HFFc6 (cell line): Measurements from ENCODE around the gene CELF2. TPM values are rescaled to one million over a fixed set of nuclear protein-coding genes. Genes with fewer than 3 reads are reported as not detected.

Experiments
- DNase-seq: peaks from one replicate; pipeline ENCODE4 v3.0.0-alpha.2; 2018
- H3K27ac Mint-ChIP-seq: 2 replicates; pipeline ENCODE4 v1.8.0; 2020; ENCODE audit warnings: mild to moderate bottlenecking, mixed read lengths
- H3K27me3 Mint-ChIP-seq: 2 replicates; pipeline ENCODE4 v1.8.0; 2021; ENCODE audit warnings: mild to moderate bottlenecking, moderate library complexity, mixed read lengths; ENCODE audit not compliant: insufficient read depth
- H3K36me3 Mint-ChIP-seq: 2 replicates; pipeline ENCODE4 v1.8.0; 2021; ENCODE audit warnings: low read depth, mixed read lengths
- H3K4me1 Mint-ChIP-seq: 2 replicates; pipeline ENCODE4 v1.8.0; 2020; ENCODE audit warnings: low read depth, mixed read lengths
- H3K4me3 Mint-ChIP-seq: 2 replicates; pipeline ENCODE4 v1.8.0; 2020; ENCODE audit warnings: mild to moderate bottlenecking, moderate library complexity, mixed read lengths
- H3K9me3 Mint-ChIP-seq: 2 replicates; pipeline ENCODE4 v1.8.0; 2020; ENCODE audit warnings: mild to moderate bottlenecking, mixed read lengths
- CTCF ChIP-seq: fragments of 200-600 bp; sonication (generic); IDR thresholded peaks from 2 replicates; pipeline ENCODE4 v1.5.0; 2021; ENCODE audit warnings: antibody characterized with exemption, mild to moderate bottlenecking
- total RNA-seq, 6 experiments: library from RNA; stranded (reverse); fragmentation: NEBNext Ultra II Directional; extraction: Animal tissue kit (Norgen Biotek cat#: 25700); gene quantifications; 2 replicates in 1 of 6; 3 replicates in 5 of 6; pipeline ENCODE4 v1.2.3, GENCODE V29; 2021

CELF2 gene
- total RNA-seq, 6 experiments from 2014 or later = 2.7 to 5.2 (median 3.5) TPM

GRCh38 chr10:11231285-11231684 lies 213.6 kb downstream of the CELF2 start:
- H3K9me3 Mint-ChIP-seq = peaks cover 28% of the 10 kb centered on the region; the same call in 1 of the 2 replicates
- H3K4me3 Mint-ChIP-seq = no peak overlapping the region
- no peak for TF ChIP-seq CTCF
- peaks cover 17% of the 10 kb centered on the region; the same call in 1 of the 2 replicates for H3K4me1 Mint-ChIP-seq
- no peaks in the 10 kb centered on the region; the same call in 1 of the 2 replicates for H3K27me3 Mint-ChIP-seq
- no peaks in the 10 kb centered on the region for H3K36me3 Mint-ChIP-seq
- H3K27ac Mint-ChIP-seq = no peak overlapping the region
- DNase-seq = no peak

DNA sequence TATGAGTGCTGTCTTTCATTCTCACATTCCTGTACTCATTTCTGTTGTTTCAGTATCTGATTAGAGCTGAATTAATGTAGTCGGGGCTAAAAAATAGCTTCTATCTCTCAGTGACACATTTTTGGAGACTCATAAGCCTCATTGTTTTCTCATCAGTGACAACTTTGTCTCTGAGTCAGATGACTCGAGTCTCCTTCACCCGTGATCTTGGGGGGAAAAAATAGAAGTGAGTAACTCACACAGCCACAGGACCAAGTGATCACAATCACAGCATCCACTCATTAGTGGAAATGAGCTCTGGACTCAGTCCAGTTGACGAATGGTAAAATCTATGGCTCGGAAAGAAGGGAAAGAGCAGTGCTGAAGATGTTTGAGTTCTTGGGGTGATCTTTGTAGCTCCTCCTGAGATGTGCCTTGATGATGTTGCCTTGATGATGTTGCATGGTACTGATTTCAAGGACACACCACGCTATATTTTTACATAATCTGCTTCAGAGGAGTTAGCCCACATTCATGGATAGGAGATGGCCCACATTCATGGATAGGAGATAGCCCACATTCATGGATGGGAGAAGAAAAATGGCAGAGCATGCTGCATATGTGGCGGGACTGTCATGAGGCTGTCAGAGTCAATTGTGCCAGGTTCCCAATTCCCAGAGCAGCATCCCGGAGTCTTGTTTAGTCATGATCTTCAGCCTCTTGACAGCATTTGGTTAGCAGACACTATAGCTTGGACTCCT lies 214.7 kb downstream of the CELF2 start:
- TF ChIP-seq CTCF = no peak
- Mint-ChIP-seq H3K9me3 (peaks cover 30% of the 10 kb centered on the region; the same call in 1 of the 2 replicates), H3K4me1 (peaks cover 24% of the 10 kb centered on the region; the same call in 1 of the 2 replicates), H3K36me3 (peaks cover 5% of the 10 kb centered on the region; the same call in 1 of the 2 replicates), H3K4me3 (no peak overlapping the region), H3K27ac (no peak overlapping the region), H3K27me3 (peaks cover 1% of the 10 kb centered on the region; the same call in 1 of the 2 replicates)
- DNase-seq = no peak

DNA sequence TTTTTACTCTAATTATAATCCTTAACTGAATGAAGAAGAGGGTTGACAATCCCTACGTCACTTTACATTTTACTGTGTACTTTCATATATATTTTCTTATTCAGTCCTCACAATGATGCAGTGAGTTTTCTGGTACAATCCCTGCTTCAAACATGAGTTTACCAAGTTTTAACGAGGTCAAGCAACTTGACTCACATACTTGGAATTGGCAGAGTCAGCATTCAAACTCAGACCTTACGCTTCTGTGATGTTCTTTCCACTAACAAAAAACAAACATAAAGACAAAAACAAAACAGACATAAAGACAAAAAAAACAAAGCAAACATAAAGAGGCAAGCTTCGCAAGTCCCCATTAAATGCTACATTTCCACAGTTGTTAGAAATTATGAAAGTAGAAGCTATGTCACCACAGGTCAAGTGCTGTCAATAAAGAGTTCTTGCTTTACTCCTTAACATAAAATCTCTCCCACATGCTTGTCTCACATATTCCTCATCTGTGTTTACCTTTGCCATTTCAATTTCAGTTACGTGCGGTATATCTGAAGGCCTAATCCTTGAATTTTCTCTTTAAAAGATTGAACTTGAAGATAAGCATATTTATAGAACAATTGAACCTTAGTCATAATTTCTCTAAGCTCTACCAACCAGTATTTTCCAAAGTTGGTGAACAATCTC lies 217.3 kb downstream of the CELF2 start:
- no peak overlapping the region for H3K4me3 Mint-ChIP-seq
- TF ChIP-seq CTCF = no peak
- no peak overlapping the region for H3K27ac Mint-ChIP-seq
- peaks cover 24% of the 10 kb centered on the region; the same call in 1 of the 2 replicates for H3K4me1 Mint-ChIP-seq
- H3K9me3 Mint-ChIP-seq = peaks cover 25% of the 10 kb centered on the region; the same call in 1 of the 2 replicates
- peaks cover 5% of the 10 kb centered on the region; the same call in 1 of the 2 replicates for H3K36me3 Mint-ChIP-seq
- DNase-seq = no peak
- peaks cover 4% of the 10 kb centered on the region; the same call in 1 of the 2 replicates for H3K27me3 Mint-ChIP-seq

GRCh38 chr10:11235771-11236170 lies 218.1 kb downstream of the CELF2 start:
- peaks cover 4% of the 10 kb centered on the region; the same call in 1 of the 2 replicates for H3K27me3 Mint-ChIP-seq
- DNase-seq = no peak
- peaks cover 5% of the 10 kb centered on the region; the same call in 1 of the 2 replicates for H3K36me3 Mint-ChIP-seq
- no peak overlapping the region; the same call in 1 of the 2 replicates for H3K4me3 Mint-ChIP-seq
- TF ChIP-seq CTCF = no peak
- no peak overlapping the region for H3K27ac Mint-ChIP-seq
- peaks cover 21% of the 10 kb centered on the region; the same call in 1 of the 2 replicates for H3K9me3 Mint-ChIP-seq
- H3K4me1 Mint-ChIP-seq = peaks cover 24% of the 10 kb centered on the region; the same call in 1 of the 2 replicates

- no peak for TF ChIP-seq CTCF
- DNase-seq = no peak
- Mint-ChIP-seq H3K36me3 (peaks cover 5% of the 10 kb centered on the region; the same call in 1 of the 2 replicates), H3K4me3 (peak overlapping the region; percentile 6; the same call in 1 of the 2 replicates), H3K9me3 (peaks cover 21% of the 10 kb centered on the region; the same call in 1 of the 2 replicates), H3K27me3 (peaks cover 4% of the 10 kb centered on the region; the same call in 1 of the 2 replicates), H3K4me1 (peaks cover 24% of the 10 kb centered on the region; the same call in 1 of the 2 replicates), H3K27ac (no peak overlapping the region)
Measured at GRCh38 chr10:11236234-11236633, 218.6 kb downstream of the CELF2 start.
